ENCODE measurements around the gene MAML3. TPM values are rescaled to one million over a fixed set of nuclear protein-coding genes. Genes with fewer than 3 reads are reported as not detected.

The MAML3 gene
- total RNA-seq, 1 donor from 2014 or later, result 59.4 TPM

- no peak overlapping the region for H3K4me3 Mint-ChIP-seq (ENCODE audit: unreplicated experiment)
These were observed 356.7 kb downstream of the MAML3 start for GRCh38 chr4:139797287-139797686.

DNA sequence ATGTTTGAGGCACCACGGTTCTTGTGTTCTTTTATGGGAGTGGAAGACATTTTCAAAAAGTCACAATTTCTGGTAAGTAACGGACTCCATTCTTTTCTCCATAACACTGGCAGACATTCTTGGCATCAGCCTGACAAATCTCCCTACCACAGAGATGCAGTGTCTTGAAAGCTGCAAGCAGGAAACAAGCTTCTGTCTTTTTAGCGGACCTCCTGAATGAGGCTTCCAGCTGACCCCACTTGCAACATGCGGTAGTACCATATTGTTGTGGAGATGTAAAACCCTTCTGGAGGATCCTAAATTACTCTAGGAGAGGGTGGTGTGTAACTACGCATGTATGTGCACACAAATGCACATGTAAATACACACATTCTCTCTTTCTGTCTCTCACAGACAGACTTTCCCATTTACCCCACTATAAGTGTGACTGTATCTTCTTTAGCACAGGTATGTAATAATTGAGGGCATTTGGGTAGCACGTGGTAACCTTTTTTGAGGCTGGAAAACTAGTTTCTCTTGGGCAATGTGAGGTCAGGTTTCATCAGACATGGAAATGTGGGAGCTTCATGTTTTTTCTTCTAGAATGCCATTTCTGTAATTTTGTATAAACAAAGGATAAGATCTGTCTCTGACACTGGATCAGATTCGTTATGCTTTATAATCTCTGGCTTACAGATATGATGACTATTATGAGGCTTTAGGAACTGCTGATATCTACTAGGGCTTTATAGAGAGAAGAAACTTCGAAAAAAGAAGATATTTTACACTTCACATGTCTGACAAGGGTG is 358.3 kb downstream of the MAML3 start:
- Mint-ChIP-seq H3K36me3 (ENCODE audit: unreplicated experiment) (no peaks in the 10 kb centered on the region), H3K4me3 (ENCODE audit: unreplicated experiment) (no peak overlapping the region), H3K27ac (ENCODE audit: unreplicated experiment) (no peak overlapping the region), H3K9me3 (ENCODE audit: unreplicated experiment) (peaks cover 7% of the 10 kb centered on the region), H3K27me3 (ENCODE audit: unreplicated experiment) (peaks cover 18% of the 10 kb centered on the region), H3K4me1 (ENCODE audit: low read depth, unreplicated experiment) (peaks cover 58% of the 10 kb centered on the region)
- no peak for DNase-seq
- no peak for TF ChIP-seq CTCF (IDR thresholded peaks at IDR 0.05; ENCODE audit: partially characterized antibody, unreplicated experiment)

More at GRCh38 chr4:139797287-139797686, 356.7 kb downstream of the MAML3 start:
- H3K9me3 Mint-ChIP-seq (ENCODE audit: unreplicated experiment), result peaks cover 9% of the 10 kb centered on the region
- H3K4me1 Mint-ChIP-seq (ENCODE audit: low read depth, unreplicated experiment), result peaks cover 65% of the 10 kb centered on the region
- H3K36me3 Mint-ChIP-seq (ENCODE audit: unreplicated experiment), result no peaks in the 10 kb centered on the region
- peaks cover 17% of the 10 kb centered on the region for H3K27me3 Mint-ChIP-seq (ENCODE audit: unreplicated experiment)
- no peak for DNase-seq
- no peak for TF ChIP-seq CTCF (IDR thresholded peaks at IDR 0.05; ENCODE audit: partially characterized antibody, unreplicated experiment)
- peak overlapping the region; percentile 74 for H3K27ac Mint-ChIP-seq (ENCODE audit: unreplicated experiment)

GRCh38 chr4:139794158-139794954 is 359.6 kb downstream of the MAML3 start:
- Mint-ChIP-seq H3K9me3 (ENCODE audit: unreplicated experiment) (peaks cover 5% of the 10 kb centered on the region), H3K27ac (ENCODE audit: unreplicated experiment) (no peak overlapping the region), H3K36me3 (ENCODE audit: unreplicated experiment) (no peaks in the 10 kb centered on the region), H3K27me3 (ENCODE audit: unreplicated experiment) (peaks cover 17% of the 10 kb centered on the region), H3K4me1 (ENCODE audit: low read depth, unreplicated experiment) (peaks cover 51% of the 10 kb centered on the region), H3K4me3 (ENCODE audit: unreplicated experiment) (no peak overlapping the region)
- TF ChIP-seq CTCF (IDR thresholded peaks at IDR 0.05; ENCODE audit: partially characterized antibody, unreplicated experiment), result no peak
- no peak for DNase-seq

- Mint-ChIP-seq H3K4me3 (ENCODE audit: unreplicated experiment) (peak overlapping the region; percentile 27), H3K36me3 (ENCODE audit: unreplicated experiment) (peaks cover 3% of the 10 kb centered on the region), H3K27ac (ENCODE audit: unreplicated experiment) (peak overlapping the region; percentile 86), H3K4me1 (ENCODE audit: low read depth, unreplicated experiment) (peaks cover 53% of the 10 kb centered on the region), H3K27me3 (ENCODE audit: unreplicated experiment) (peaks cover 15% of the 10 kb centered on the region), H3K9me3 (ENCODE audit: unreplicated experiment) (peaks cover 11% of the 10 kb centered on the region)
- DNase-seq, result no peak
- no peak for TF ChIP-seq CTCF (IDR thresholded peaks at IDR 0.05; ENCODE audit: partially characterized antibody, unreplicated experiment)
These were observed 362.3 kb downstream of the MAML3 start for GRCh38 chr4:139791681-139792080.
